Fibroblast of lung (primary cell): ENCODE data around the gene DARS1. TPM values are rescaled to one million over a fixed set of nuclear protein-coding genes. Genes with fewer than 3 reads are reported as not detected.

Experiments
- DNase-seq, 2 donors: peaks; one replicate each; pipeline versions ENCODE4 v3.0.0 to v3.0.0-alpha.2; 2010; ENCODE audit warnings: low read depth in 2 of 2
- H2AFZ ChIP-seq: 2 replicates; pipeline ENCODE4 v1.5.1; 2012; ENCODE audit warnings: low read length, control low read depth, inconsistent platforms
- H3K27ac ChIP-seq: 2 replicates; pipeline ENCODE4 v1.5.1; 2011; ENCODE audit warnings: low read length, control low read depth; ENCODE audit not compliant: insufficient read depth
- H3K27me3 ChIP-seq: 2 replicates; pipeline ENCODE4 v1.5.1; 2011; ENCODE audit warnings: mild to moderate bottlenecking, low read length; ENCODE audit not compliant: control insufficient read depth, insufficient read depth
- H3K36me3 ChIP-seq: 2 replicates; pipeline ENCODE4 v1.5.1; 2011; ENCODE audit warnings: low read length; ENCODE audit not compliant: control insufficient read depth, insufficient read depth
- H3K4me1 ChIP-seq: 2 replicates; pipeline ENCODE4 v1.5.1; 2011; ENCODE audit warnings: low read length; ENCODE audit not compliant: control insufficient read depth, insufficient read depth; ENCODE audit errors: extremely low read depth
- H3K4me2 ChIP-seq: 2 replicates; pipeline ENCODE4 v1.5.1; 2011; ENCODE audit warnings: low read length, control low read depth; ENCODE audit not compliant: insufficient read depth; ENCODE audit errors: extremely low read depth
- H3K4me3 ChIP-seq, 4 experiments: fragments of 200-600 bp in 1 of 4; sonication (generic) in 1 of 4; replicated peaks in 1 of 4; 2 replicates each; pipeline ENCODE4 v1.5.1; 2011 to 2016; ENCODE audit warnings: low read length in 4 of 4, low read depth in 3 of 4, mild to moderate bottlenecking in 3 of 4, control low read depth in 2 of 4, inconsistent platforms in 1 of 4, mixed read lengths in 1 of 4; ENCODE audit not compliant: insufficient read depth in 1 of 4; ENCODE audit errors: control extremely low read depth in 1 of 4
- H3K79me2 ChIP-seq: 2 replicates; pipeline ENCODE4 v1.5.1; 2012; ENCODE audit warnings: mild to moderate bottlenecking, low read length, inconsistent platforms; ENCODE audit not compliant: control insufficient read depth, insufficient read depth
- H3K9ac ChIP-seq: 2 replicates; pipeline ENCODE4 v1.5.1; 2011; ENCODE audit warnings: mild to moderate bottlenecking, low read length, control low read depth; ENCODE audit not compliant: insufficient read depth
- H3K9me3 ChIP-seq: 2 replicates; pipeline ENCODE4 v1.5.1; 2012; ENCODE audit warnings: low read depth, low read length; ENCODE audit not compliant: control insufficient read depth, insufficient read depth
- H4K20me1 ChIP-seq: 2 replicates; pipeline ENCODE4 v1.5.1; 2011; ENCODE audit warnings: low read length; ENCODE audit not compliant: control insufficient read depth, insufficient read depth; ENCODE audit errors: extremely low read depth
- CTCF ChIP-seq, 2 donors: IDR thresholded peaks in 1 of 2; conservative IDR thresholded peaks in 1 of 2; 1 replicate in 1 of 2; 2 replicates in 1 of 2; pipeline ENCODE4 v1.5.1; 2011 to 2012; ENCODE audit warnings: low read length in 2 of 2, control low read depth in 1 of 2, inconsistent platforms in 1 of 2, low read depth in 1 of 2, mild to moderate bottlenecking in 1 of 2
- EZH2 ChIP-seq: IDR thresholded peaks from 2 replicates; pipeline ENCODE4 v1.5.1; 2012; ENCODE audit warnings: low read length, control low read depth, mild to moderate bottlenecking; ENCODE audit errors: missing control alignments
- polyA plus RNA-seq, 2 donors: library from polyadenylated mRNA; depleted of rRNA in 1 of 2; stranded (reverse) in 1 of 2; unstranded in 1 of 2; fragments of >200 nt; gene quantifications; 2 replicates each; pipeline ENCODE4 v1.2.1, GENCODE V29; 2011 to 2012; ENCODE audit warnings: missing spikeins in 1 of 2
- total RNA-seq: library from RNA; depleted of rRNA; stranded (reverse); fragments of >200 nt; gene quantifications from 2 replicates; pipeline ENCODE4 v1.2.1, GENCODE V29; 2014

DARS1 gene
- total and polyA plus RNA-seq, 2 donors (not counting 1 experiment from before 2014, with no cell fraction given), result 75.5 to 110 TPM

DNA sequence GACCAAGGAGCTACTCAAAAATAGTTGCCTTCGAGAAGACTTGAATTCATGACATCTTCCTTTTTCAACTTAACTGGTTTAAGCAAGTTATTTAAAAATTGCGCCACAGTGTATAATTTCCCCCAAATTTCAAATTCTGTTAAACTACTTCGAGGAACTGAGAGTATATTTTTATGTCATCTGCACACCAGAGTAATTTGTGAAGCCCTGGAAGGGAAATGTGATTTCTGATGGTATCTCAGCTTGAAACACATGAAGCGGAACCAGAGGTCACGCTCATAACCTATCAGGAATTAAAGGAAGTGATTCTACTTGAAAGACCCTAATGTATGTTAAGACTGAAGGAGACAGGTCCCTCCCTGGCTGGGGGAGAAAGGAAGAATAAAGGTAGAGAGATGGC is 33.9 kb upstream of the DARS1 start:
- Histone ChIP-seq H4K20me1 (no peaks in the 10 kb centered on the region), H3K4me2 (no peak overlapping the region), H3K4me1 (no peaks in the 10 kb centered on the region), H3K27ac (no peak overlapping the region), H3K27me3 (peaks cover 3% of the 10 kb centered on the region), H2AFZ (no peak overlapping the region), H3K4me3 (no peak overlapping the region), H3K79me2 (no peaks in the 10 kb centered on the region), H3K36me3 (no peaks in the 10 kb centered on the region), H3K9me3 (no peaks in the 10 kb centered on the region), H3K9ac (no peak overlapping the region)
- TF ChIP-seq CTCF (conservative IDR thresholded peaks at IDR 0.05 in 1 of 2, IDR thresholded peaks at IDR 0.05 in 1 of 2; ENCODE audit: low read depth in 1 of 2, low read length in 2 of 2) (no peak), EZH2 (no peak)
- no peak for DNase-seq

- Histone ChIP-seq H2AFZ (no peak overlapping the region), H3K79me2 (no peaks in the 10 kb centered on the region), H3K9ac (no peak overlapping the region), H3K36me3 (no peaks in the 10 kb centered on the region), H3K4me2 (no peak overlapping the region), H3K27ac (no peak overlapping the region), H3K27me3 (peaks cover 3% of the 10 kb centered on the region), H3K4me1 (no peaks in the 10 kb centered on the region), H3K4me3 (no peak overlapping the region), H3K9me3 (no peaks in the 10 kb centered on the region), H4K20me1 (no peaks in the 10 kb centered on the region)
- DNase-seq, result no peak
- TF ChIP-seq EZH2 (no peak), CTCF (conservative IDR thresholded peaks at IDR 0.05 in 1 of 2, IDR thresholded peaks at IDR 0.05 in 1 of 2; ENCODE audit: low read depth in 1 of 2, low read length in 2 of 2) (no peak)
These were observed 32.4 kb upstream of the DARS1 start for GRCh38 chr2:136017786-136018185.

GRCh38 chr2:136016836-136017235 is 31.4 kb upstream of the DARS1 start:
- no peak overlapping the region for H3K27ac ChIP-seq
- H3K4me1 ChIP-seq, result no peaks in the 10 kb centered on the region
- no peaks in the 10 kb centered on the region for H3K9me3 ChIP-seq
- no peak overlapping the region for H3K4me3 ChIP-seq
- H3K36me3 ChIP-seq, result no peaks in the 10 kb centered on the region
- no peak for TF ChIP-seq CTCF (conservative IDR thresholded peaks at IDR 0.05 in 1 of 2, IDR thresholded peaks at IDR 0.05 in 1 of 2; ENCODE audit: low read depth in 1 of 2, low read length in 2 of 2)
- TF ChIP-seq EZH2, result no peak
- peaks cover 3% of the 10 kb centered on the region for H3K27me3 ChIP-seq
- H3K4me2 ChIP-seq, result no peak overlapping the region
- H4K20me1 ChIP-seq, result no peaks in the 10 kb centered on the region
- no peak overlapping the region for H2AFZ ChIP-seq
- no peaks in the 10 kb centered on the region for H3K79me2 ChIP-seq
- no peak overlapping the region for H3K9ac ChIP-seq
- DNase-seq, result no peak
